ENCODE measurements around the gene CTDNEP1. TPM values are rescaled to one million over a fixed set of nuclear protein-coding genes. Genes with fewer than 3 reads are reported as not detected.

Gene CTDNEP1
- polyA plus RNA-seq, 1 donor (not counting 4 experiments of a cell fraction or from before 2014, with no cell fraction given), result 66.2 TPM

- H3K36me3 ChIP-seq (ENCODE audit: control insufficient read depth in 2 of 2, extremely low read depth in 1 of 2, insufficient read depth in 2 of 2, low read length in 2 of 2), result peaks cover 36 to 49% of the 10 kb centered on the region in 2 experiments
- H3K79me2 ChIP-seq (ENCODE audit: control insufficient read depth, insufficient read depth, low read length), result peaks cover 10% of the 10 kb centered on the region
- no peaks in the 10 kb centered on the region for H3K27me3 ChIP-seq (ENCODE audit: control insufficient read depth, extremely low read depth, insufficient read depth, low read length)
- no peak overlapping the region for H3K4me3 ChIP-seq (ENCODE audit: control insufficient read depth in 2 of 3, extremely low read depth in 1 of 3, insufficient read depth in 2 of 3, low read depth in 1 of 3, low read length in 3 of 3)
- dilution Hi-C loops (cut with MboI; ENCODE audit: extremely low pct_ligation_motif_present, low sequenced_read_pairs), result no loop called here
- no peak overlapping the region for H3K4me2 ChIP-seq (ENCODE audit: control insufficient read depth, extremely low read depth, insufficient read depth, low read depth, low read length)
- DNase-seq (ENCODE audit: low read depth, low spot score) (no peak), FAIRE-seq (no peak)
- peaks cover 5% of the 10 kb centered on the region for H4K20me1 ChIP-seq (ENCODE audit: control insufficient read depth, extremely low read depth, insufficient read depth, low read length)
- no peaks in the 10 kb centered on the region for H3K9me1 ChIP-seq (ENCODE audit: control insufficient read depth, extremely low read depth, insufficient read depth, low read length)
- TF ChIP-seq CTCF (optimal IDR thresholded peaks at IDR 0.05 in 1 of 3, IDR thresholded peaks at IDR 0.05 in 1 of 3, conservative IDR thresholded peaks at IDR 0.05 in 1 of 3; ENCODE audit: extremely low read depth in 1 of 3, insufficient read depth in 2 of 3, low read length in 3 of 3) (no peak), EZH2 (IDR thresholded peaks at IDR 0.05; ENCODE audit: low read length) (no peak)
- no peaks in the 10 kb centered on the region for H3K9me3 ChIP-seq (ENCODE audit: control insufficient read depth, low read depth, low read length)
- no peak overlapping the region for H2AFZ ChIP-seq (ENCODE audit: control insufficient read depth, low read length)
- H3K4me1 ChIP-seq (ENCODE audit: control insufficient read depth, extremely low read depth, insufficient read depth, low read length), result peaks cover 28% of the 10 kb centered on the region
- H3K27ac ChIP-seq (ENCODE audit: control insufficient read depth, insufficient read depth, low read length), result no peak overlapping the region
- H3K9ac ChIP-seq (ENCODE audit: control insufficient read depth, extremely low read depth, insufficient read depth, low read length), result peak overlapping the region; percentile 19
Observed at GRCh38 chr17:7222093-7222971, 29.2 kb downstream of the CTDNEP1 start.

GRCh38 chr17:7221278-7222092 is 30.0 kb downstream of the CTDNEP1 start:
- FAIRE-seq, result no peak
- Histone ChIP-seq H3K27me3 (ENCODE audit: control insufficient read depth, extremely low read depth, insufficient read depth, low read length) (no peaks in the 10 kb centered on the region), H3K9me3 (ENCODE audit: control insufficient read depth, low read depth, low read length) (no peaks in the 10 kb centered on the region), H3K36me3 (ENCODE audit: control insufficient read depth in 2 of 2, extremely low read depth in 1 of 2, insufficient read depth in 2 of 2, low read length in 2 of 2) (peaks cover 29 to 41% of the 10 kb centered on the region in 2 experiments), H3K4me3 (ENCODE audit: control insufficient read depth in 2 of 3, extremely low read depth in 1 of 3, insufficient read depth in 2 of 3, low read depth in 1 of 3, low read length in 3 of 3) (peak overlapping the region in 1 of 3 experiments; percentile 74), H2AFZ (ENCODE audit: control insufficient read depth, low read length) (no peak overlapping the region), H3K27ac (ENCODE audit: control insufficient read depth, insufficient read depth, low read length) (peak overlapping the region; percentile 92), H3K4me1 (ENCODE audit: control insufficient read depth, extremely low read depth, insufficient read depth, low read length) (peaks cover 28% of the 10 kb centered on the region), H3K4me2 (ENCODE audit: control insufficient read depth, extremely low read depth, insufficient read depth, low read depth, low read length) (peak overlapping the region; percentile 88), H3K79me2 (ENCODE audit: control insufficient read depth, insufficient read depth, low read length) (peaks cover 11% of the 10 kb centered on the region), H3K9ac (ENCODE audit: control insufficient read depth, extremely low read depth, insufficient read depth, low read length) (peak overlapping the region; percentile 87), H4K20me1 (ENCODE audit: control insufficient read depth, extremely low read depth, insufficient read depth, low read length) (peaks cover 5% of the 10 kb centered on the region), H3K9me1 (ENCODE audit: control insufficient read depth, extremely low read depth, insufficient read depth, low read length) (no peaks in the 10 kb centered on the region)
- dilution Hi-C loops (cut with MboI; ENCODE audit: extremely low pct_ligation_motif_present, low sequenced_read_pairs), result no loop called here
- DNase-seq (ENCODE audit: low read depth, low spot score), result no peak
- no peak for TF ChIP-seq EZH2 (IDR thresholded peaks at IDR 0.05; ENCODE audit: low read length)
- TF ChIP-seq CTCF (optimal IDR thresholded peaks at IDR 0.05 in 1 of 3, IDR thresholded peaks at IDR 0.05 in 1 of 3, conservative IDR thresholded peaks at IDR 0.05 in 1 of 3; ENCODE audit: extremely low read depth in 1 of 3, insufficient read depth in 2 of 3, low read length in 3 of 3), result no peak

Measured in keratinocyte (primary cell).